ENCODE results near the gene GOPC.

Gene GOPC

GRCh38 chr6:117512987-117513573, 89.2 kb downstream of the GOPC start:
- DNase-seq: no peak

GRCh38 chr6:117512056-117512828, 90.1 kb downstream of the GOPC start:
- DNase-seq: no peak

All from NCI-H187 treated with DMSO at 0.1 percent for 48 hours (cell line).